Anterior cingulate cortex (tissue), 58 donors: ENCODE measurements around the gene DNAH1.

Experiments
- DNase-seq, 58 donors: peaks; one replicate each; lab custom pipeline; 2025; lab: John Stamatoyannopoulos, UW

DNAH1 gene

DNA sequence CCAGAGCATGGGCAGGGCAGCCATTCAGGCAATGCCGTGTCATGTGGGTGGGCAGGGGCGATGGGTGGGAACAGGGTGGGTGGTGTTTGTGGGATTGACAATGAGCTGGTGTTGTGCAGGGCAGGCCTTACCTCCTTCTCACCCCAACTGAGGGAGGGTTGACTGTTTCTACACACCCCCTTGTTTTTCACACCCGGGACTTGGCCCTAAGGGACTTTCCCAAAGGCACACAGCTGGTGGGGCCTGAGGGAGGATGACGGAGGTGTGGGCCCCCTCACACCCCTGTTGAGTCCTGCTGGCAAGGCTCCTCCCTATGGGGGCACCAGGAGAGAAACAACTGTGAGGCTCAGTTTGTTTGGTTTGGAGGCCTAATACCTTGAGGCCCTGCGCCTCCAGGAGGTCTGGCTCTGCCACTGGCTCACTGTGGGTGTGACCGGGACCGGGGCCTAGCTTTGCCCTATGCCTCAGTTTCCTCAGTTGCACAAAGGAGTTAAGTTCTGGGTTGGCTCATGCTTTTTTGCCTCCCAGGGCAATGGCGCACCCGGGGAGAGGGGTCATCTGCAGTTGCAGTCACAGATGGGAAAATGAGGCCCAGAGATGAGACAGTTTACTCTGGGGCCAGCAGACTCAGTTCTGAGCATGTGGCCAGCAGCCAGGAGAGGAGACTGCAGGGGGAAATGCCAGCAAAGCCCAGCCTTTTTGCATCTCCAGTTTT lies 5.1 kb upstream of the DNAH1 start:
- DNase-seq: no peak

- DNase-seq: peak in 1 of 58 donors; percentile 6
These were observed 4.5 kb upstream of the DNAH1 start for GRCh38 chr3:52311576-52312119.

GRCh38 chr3:52313188-52313773 lies 2.8 kb upstream of the DNAH1 start:
- DNase-seq: no peak

DNA sequence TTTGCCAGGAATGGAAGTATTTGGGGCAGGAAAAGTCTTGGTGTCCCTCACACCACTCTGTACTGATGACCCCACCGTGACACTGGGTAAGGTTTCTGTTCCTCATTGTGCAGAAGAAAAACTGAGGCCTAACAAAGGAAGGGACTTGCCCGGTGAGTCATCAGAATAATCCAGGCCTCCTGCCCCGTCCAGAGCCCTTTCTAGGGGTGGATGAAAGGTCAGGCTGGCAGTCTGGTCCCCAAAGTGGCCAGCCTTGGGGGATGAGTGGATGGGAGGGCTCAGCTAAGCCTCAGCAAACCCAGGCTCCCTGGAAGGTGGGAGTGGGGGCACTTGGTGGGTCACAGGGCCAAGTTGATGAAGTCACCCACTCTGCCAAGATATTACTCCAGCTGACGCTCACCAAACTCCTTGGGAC lies 2.3 kb upstream of the DNAH1 start:
- peak in 2 of 58 donors; percentile 8 to 14 for DNase-seq

GRCh38 chr3:52314489-52314888 lies 1.6 kb upstream of the DNAH1 start:
- DNase-seq: no peak

DNA sequence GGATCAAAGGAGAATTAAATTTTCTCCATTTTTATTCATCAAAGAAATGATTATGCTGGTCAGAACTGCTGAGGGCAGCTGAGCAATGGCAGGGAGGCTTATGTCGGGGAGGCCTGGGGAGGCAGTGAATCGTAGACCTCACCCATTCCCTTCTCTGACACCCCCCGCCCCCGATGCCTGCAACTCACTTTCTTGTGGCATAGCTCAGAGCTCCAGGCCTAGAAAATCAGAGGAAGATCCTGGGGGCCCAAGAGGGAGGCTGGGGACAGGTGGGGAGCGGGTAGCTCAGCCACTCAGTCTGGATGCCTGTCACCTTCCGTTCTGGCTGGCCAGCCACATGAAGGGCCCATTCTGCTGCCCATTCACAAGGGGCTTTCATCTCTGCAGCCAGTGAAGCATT lies 1.1 kb upstream of the DNAH1 start:
- no peak for DNase-seq

GRCh38 chr3:52317208-52318000 lies 1.3 kb downstream of the DNAH1 start:
- DNase-seq: no peak

DNA sequence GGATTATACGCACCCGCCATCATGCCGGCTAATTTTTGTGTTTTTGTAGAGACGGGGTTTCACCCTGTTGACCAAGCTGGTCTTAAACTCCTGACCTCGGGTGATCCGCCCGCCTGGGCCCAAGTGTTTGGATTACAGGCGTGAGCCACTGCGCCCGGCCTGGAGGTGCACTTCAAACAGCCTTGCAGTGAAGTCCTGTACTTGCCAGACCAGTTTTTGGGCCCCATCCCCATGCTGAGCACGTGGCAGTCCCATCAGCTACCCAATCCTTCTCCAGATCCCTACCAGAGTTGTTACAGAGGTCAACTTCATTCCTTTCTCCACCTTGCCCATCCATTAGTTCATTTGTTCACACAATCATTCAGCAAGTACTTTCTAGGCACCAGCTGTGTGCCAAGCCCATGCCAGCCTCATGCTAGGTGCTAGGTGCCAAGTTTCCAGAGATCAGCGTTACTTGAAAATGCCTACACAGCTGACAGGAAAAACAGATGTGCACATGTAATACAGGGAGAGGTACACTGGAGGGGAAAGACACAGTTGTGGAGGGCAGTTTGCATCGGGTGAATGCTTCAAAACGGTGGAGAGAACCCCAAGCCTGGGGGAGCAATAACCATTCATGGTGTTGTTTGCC lies 2.2 kb downstream of the DNAH1 start:
- DNase-seq: no peak

DNA sequence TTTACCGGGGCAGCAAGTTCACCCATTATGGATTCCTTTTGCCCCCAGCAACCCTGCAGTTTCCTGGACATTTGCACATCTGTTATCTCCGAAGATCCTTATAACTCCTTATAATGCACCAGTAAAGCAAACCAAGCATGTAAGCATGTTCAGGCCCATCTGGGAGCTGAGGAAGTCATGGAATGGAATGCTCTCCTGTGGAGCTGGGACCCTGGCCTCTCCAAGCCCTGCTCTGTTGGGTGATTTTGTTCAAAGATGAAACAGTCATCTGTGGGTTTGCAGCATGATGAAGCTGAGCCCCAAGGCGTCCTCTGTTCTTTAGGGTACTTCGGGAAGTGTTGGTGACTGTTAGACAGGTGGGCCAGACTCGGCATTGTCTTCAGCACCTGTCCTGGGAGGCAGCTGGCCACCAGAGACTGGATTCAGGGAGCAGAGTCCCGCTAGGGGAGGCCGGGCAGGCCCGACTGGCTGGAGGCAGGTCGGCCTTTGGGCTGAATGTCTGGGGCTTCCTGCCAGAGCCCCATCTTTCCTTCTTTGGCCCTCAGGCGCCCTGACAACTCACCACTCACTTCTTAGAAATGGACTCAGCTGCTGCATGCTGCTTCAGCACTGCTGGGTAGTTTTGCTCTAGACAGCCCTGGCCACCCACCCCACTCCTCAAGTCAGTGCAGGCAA lies 3.9 kb downstream of the DNAH1 start:
- no peak for DNase-seq

DNA sequence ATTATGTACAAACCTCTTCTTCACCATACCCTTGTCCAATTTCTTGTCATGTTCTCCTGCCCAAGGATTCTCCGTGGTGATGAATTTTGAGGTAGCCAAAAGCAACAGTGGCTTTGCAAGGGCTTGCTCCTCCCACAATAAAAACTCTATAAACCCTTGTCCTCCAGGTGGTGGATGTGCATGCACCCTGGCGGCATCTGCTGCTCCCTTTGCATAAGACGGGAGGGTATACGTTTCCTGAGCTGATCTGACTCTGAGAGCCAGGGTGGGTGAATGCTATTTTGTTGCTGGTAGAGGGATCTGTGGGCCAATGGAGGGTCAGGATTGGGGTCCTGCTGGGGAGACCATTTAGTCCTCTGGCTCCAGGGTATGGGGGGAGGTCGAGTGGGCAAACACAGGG lies 5.4 kb downstream of the DNAH1 start:
- DNase-seq: no peak

DNA sequence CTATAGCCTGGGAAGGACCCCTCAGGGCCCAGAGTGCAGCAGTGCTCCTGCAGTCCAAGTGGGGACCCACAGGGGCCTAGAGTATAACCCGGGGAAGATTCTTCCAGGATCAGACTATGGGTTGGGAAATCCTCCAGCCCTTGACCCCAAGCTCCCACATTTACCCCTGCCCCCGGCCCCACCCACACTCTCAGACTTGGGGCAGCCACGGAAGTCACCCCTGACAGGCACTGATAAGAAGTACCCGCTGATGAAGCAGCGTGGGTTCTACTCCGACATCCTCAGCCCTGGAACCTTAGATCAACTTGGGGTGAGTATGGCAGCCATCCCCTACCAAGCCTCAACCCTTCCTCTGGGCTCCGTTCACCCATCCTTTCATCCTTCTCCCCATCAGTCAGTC lies 6.3 kb downstream of the DNAH1 start:
- no peak for DNase-seq

DNA sequence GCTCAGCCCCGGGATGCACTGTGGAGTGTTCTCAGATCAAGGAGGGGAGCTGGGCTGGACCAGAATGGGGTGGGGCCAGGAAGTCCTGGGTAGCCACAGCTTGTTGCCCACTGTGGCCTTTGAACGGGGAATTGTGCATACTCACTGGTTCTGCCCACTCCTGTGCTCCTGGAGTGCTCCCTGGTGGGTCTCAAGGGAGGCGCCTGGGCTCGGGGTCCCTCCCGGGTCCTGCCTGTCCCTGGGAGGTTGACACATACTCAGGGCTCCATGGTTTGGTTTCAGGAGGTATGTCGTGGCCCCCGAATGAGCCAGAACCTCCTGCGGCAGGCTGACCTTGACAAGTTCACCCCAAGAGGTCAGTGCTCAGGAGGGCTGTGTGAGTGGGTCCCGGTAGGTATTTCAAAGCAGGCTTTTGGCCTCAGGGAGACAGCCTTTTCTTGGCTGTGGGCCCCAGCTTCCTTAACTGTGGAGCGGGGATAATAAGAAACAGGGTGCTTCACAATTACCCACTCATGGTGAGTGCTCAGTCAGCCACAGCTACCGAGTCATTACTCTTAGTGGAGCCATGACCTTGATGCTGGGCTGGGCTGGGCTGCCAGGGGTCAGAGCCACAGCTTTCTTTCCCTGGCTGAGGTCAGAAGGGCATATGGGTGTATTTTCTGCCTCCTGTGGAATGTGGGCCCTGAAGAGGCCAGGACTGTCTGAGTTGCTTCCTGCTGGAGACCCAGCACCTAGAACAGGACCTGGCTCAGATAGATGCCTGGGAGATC lies 7.6 kb downstream of the DNAH1 start:
- DNase-seq: no peak

DNA sequence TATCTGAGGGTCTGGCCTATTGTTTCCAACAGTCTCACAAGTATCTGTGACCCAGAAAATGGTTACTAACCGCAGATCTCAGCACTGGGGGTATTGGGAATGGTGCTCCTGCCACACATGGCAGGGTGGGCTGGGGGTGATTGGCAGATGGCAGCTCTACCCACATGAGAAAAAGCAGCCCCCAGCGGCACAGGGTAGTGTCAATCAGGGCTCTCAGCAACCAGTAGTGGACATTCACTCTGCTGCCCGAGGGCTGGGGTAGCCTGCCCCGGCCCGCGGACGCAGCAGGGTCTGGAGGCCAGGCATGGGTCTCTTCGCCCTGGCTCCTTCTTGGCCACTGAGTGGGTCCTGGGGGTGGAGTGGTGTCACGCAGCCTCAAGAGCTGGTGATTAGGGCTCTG lies 8.6 kb downstream of the DNAH1 start:
- DNase-seq: no peak

DNA sequence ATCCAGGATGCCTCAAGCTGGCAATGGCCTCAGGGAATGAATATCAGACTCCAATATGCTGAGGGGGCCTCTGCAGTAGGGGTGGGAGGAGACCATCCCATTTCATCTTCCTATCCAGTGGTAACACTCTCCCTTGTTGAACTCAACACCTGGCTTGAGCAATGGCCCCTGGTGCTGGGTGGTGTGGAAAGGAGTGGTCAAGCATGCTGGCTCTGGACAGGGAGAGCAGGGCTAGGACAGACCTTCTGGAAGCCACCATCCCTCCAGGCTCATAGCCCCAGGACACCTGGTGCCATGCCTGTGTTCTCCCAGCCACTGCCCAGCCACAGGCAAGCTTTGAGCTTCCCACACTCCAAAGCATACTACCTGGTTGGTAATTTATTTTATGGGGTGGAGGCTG lies 9.6 kb downstream of the DNAH1 start:
- no peak for DNase-seq

GRCh38 chr3:52326976-52327375 lies 10.9 kb downstream of the DNAH1 start:
- DNase-seq: no peak

DNA sequence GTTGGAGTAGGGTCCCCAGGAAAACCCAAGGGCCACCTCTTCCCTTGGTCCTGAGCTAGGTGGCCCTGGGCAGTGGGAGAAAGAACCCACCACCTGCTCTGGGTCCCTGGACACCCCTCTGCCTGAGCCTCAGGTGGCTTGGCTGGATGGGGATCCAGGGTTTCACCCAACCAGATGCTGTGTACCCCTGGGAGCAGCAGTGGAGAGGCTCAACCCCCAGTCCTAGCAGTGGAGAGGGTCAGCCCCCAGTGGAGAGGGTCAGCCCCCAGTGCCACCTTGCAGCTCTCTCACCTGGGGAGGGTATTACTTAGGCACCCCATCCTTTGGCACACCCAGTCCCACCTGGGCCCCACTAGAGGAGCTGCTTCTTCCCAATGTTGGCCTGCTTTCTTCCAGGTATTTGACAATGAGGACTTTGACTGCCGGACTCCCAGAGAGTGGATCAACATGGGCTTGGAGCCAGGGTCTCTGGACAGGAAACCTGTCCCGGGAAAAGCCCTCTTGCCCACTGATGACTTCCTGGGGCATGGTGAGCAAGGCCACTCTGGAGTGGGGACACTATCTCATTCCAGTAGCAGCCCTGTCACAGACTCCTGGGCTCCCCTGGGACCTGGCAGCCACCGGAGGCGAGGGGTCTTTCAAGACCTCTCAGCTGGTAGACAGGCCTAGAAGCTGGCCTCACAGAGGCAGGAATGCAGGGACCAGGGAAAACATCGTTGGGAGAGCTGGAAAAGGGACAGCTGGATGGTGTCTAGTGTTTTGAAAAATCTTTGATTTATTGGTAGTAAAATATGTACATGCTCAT lies 11.6 kb downstream of the DNAH1 start:
- DNase-seq: no peak

- DNase-seq: no peak
These were observed 12.5 kb downstream of the DNAH1 start for GRCh38 chr3:52328536-52329080.

DNA sequence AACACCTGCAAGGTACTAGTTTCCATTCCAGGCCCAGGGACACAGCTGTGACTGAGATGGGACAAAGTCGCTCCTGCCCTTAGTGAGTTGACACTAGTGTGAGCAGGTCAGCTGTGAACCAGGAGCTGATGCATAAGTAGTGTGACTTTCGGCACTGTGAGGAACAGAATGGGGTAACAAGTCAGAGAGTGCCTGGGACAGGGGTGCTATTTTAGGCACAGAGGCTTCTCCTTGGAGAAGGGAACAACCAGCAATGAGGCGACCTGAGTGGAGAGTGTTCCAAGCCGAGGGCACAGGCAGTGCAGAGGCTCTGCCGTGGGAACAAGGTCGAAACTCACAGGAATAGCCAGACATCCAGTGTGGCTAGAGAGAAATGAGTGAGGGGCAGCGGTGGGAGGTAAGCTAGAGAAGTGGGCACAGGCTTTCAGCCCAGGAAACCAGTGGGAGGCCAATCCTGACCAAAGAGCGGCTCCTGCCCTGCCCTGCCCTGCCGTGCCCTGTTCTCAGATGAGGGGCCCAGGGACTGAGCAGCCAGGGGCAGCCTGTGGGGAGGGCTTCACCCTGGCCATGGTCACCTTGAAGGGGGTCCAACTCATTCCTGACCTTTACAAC lies 14.2 kb downstream of the DNAH1 start:
- no peak for DNase-seq
